GM19239 (cell line): ENCODE measurements around the gene GPR108.
"Not testable (repeated sequence)": the region's sequence is repeated elsewhere in the genome, so short reads cannot be mapped to it uniquely, and the experiment has no call there.

Source experiments
- DNase-seq: peaks from one replicate; pipeline ENCODE4 v3.0.0; 2011; ENCODE audit warnings: low spot score; ENCODE audit not compliant: insufficient read length
- FAIRE-seq: peaks from 2 replicates; lab custom pipeline; 2011; peaks lifted over from hg19 to GRCh38; lab: Jason Lieb, UNC

GPR108 gene

DNA sequence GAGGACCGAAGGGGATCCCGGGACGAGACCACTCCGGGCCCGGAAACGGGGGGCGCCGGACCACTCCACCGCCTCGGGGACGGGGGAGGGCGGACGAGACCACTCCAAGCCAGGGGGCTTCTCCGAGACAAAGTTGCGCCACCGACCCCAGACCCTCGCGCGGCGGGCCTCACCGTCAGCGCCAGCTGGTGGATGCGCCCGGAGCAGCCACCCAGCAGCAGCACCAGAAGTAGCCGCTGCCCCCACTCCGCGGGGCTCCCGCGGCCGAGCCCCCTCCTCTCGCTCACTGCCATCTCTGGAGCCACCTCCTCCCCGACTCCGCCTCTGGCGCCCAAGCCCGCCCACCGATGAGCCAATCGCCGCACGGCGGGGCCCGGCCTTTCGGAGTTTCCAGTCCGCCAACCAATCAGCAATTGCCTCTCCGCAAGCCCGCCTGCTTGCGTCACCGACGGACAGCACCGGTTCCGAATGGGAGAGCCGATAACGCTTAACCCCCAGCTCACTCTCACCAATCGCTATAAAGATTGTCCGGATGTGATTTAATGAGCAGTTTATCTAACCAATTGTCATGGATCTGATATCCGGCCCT is at the start of gene GPR108:
Gene GPR108, minus strand, starts transcription at position 297 of the 589 bp plus-strand sequence. Its CDS starts 4 bp downstream, at position 293.
- FAIRE-seq (no peak), DNase-seq (peak; percentile 96)

DNA sequence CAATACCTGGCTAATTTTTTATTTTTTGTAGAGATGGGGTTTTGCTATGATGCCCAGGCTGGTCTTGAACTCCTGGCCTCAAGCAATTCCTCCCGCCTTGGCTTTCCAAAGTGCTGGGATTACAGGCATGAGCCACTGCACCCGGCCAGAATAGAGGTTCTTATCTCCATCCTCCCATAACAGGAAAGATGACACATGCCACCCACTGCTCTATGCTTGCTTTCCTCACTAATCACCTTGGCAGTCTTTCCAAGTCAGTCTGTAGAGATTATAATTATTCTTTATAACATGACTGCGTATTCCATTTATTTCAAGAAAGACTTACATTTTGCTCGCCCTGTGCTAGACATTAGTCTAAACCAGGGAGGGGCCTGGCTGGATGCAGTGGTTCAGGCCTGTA is 41.8 kb upstream of the GPR108 start:
- DNase-seq: no peak
- no peak for FAIRE-seq

DNA sequence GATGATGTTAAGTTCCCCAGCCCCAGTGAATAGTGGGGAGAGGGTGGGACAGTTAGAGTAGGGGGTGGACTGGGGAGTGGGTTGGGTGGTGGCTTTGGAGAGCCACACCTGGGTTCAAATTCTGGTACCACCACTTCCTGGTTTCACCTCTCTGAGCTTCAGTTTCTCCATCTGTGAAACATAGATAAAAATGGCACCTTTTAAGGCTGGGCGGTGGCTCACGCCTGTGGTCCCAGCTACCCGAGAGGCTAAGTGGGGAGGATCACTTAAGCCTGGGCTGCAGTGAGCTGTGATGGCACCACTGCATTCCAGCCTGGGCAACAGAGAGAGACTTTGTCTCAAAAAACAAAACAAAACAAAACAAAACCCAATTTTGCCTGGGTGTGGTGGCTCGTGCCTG is 41.0 kb upstream of the GPR108 start:
- FAIRE-seq: peak; percentile 86
- DNase-seq: no peak

DNA sequence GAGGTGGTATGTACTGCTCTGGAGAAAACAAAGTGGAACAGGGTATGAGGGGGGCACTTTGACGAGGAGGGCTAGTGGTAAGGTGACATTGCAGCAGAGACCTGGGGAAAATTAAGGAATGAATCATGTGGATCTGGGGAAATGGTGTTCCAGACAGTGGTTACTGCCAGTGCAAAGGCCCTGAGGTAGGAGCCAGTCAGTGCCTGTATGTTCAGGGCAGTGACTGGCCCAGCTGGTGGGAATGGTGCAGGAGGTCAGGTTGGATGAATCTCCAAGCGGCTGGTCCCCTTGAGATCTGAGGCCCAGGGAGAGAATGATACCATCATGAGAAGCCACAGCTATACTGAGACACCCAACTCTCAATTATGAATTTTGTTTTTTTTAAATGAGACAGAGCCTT is 40.1 kb upstream of the GPR108 start:
- DNase-seq (no peak), FAIRE-seq (no peak)

DNA sequence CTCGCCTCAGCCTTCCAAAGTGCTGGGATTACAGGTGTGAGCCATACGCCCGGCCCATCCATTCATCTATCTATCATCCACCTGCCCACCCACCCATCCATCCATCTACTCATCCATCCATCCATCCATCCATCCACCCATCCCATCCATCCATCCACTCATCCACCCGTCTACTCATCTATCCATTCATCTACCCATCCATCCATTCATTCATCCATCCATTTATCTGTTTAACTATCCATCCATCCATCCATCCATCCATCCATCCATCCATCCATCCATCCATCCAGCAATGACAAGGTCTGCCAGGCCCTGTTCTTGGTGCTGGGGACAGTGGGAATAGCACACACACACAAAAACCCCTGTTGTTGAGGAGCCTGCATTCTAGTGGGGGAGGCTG is 39.6 kb upstream of the GPR108 start:
- FAIRE-seq: no peak
- no peak for DNase-seq

DNA sequence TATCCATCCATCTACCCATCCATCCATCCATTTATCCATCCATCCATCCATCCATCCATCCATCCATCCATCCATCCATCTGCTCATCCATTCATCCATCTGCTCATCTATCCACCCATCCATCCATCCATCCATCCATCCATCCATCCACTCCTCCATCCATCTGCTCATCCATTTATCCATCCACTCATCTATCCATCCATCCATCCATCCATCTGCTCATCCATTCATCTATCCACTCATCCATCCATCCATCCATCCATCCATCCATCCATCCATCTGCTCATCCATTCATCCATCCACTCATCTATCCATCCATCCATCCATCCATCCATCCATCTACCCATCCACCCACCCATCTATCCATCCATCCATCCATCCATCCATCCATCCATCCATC is 38.7 kb upstream of the GPR108 start:
- FAIRE-seq, DNase-seq: not testable (repeated sequence)

DNA sequence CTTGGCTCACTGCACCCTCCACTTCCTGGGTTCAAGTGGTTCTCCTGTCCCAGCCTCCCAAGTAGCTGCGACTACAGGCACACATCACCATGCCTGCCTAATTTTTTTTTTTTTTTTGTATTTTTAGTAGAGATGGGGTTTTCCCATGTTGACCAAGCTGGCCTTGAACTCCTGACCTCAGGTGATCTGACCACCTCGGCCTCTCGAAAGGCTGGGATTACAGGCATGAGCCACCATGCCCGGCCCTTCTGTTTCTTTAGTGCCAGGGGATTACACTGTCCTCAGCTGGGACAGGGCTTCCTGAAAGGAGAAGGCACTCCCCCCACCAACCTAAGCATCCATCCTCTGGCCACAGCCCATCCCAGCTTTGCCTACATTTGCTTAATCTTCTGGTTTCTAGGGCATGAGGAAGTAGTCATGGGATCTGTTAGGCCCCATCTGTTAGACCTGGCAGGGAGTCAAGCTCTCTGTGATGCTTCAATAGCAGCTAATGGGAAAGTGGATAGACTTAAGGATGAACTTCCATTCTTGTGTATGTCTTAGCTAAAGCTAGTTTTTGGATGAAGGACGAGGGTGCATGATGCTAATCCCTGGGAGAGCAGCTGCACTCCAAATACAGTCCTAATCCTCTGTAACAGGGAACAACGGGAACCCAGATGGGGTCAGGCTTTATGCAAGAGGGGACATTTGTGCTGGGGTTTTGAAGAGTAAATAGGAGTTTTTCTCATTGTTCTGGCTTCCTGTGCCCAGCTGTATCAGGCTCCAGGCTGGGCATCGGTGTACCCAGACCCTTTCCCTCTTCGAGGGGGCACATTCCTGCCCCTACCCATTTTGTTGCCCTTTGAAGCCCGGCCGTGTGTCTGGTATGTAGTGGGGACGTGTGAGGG is 37.7 kb upstream of the GPR108 start:
- DNase-seq: no peak
- no peak for FAIRE-seq

DNA sequence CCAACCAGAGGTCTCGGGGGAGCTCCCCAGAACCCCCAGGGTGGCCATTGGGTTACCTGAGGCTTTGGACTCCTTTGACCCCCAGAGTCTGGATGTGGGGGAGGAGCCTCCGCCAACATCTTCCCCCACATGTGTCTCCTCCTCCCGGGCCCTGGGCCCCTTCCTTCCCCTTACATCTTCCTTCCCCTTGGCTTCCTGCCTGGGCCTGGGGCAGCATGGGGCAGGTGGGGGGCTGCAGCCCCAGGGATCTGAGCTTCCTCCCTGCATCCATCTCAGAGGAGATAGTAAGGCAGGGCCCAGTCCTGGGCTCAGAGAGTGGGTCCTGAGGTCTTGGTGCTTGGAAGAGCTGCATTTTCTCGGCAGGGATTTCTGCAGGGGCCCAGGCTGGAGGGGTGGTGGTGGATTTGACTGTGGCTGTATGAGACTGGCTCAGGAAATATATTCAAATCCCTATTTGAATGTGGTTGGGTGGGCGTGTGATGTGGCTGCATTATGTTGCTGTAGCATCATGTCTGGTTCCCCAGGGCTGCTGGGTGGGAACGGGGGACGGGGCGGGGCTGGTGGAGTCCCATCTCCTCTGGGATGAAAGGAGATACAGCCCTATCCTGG is 36.0 kb upstream of the GPR108 start:
- peak; percentile 38 for DNase-seq
- FAIRE-seq: peak; percentile 87

DNA sequence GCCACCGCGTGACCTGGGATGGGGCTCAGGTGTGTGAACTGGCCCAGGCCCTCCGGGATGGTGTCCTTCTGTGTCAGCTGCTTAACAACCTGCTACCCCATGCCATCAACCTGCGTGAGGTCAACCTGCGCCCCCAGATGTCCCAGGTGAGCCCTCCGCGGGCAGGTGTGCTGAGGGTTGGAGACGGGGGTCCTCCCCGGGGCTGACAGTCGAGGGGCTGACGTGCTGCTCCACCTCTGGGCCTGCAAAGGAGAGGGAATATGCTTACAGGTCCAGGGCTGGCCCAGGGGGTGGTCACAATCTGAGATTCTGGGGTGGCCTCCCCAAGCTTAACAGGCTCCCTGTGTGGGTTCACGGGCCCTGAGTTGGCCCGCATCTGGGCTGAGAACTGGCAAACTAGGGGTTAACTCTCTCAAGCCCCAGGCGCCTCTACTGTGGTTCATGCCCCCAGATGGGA is 35.5 kb upstream of the GPR108 start:
- no peak for FAIRE-seq
- no peak for DNase-seq

DNA sequence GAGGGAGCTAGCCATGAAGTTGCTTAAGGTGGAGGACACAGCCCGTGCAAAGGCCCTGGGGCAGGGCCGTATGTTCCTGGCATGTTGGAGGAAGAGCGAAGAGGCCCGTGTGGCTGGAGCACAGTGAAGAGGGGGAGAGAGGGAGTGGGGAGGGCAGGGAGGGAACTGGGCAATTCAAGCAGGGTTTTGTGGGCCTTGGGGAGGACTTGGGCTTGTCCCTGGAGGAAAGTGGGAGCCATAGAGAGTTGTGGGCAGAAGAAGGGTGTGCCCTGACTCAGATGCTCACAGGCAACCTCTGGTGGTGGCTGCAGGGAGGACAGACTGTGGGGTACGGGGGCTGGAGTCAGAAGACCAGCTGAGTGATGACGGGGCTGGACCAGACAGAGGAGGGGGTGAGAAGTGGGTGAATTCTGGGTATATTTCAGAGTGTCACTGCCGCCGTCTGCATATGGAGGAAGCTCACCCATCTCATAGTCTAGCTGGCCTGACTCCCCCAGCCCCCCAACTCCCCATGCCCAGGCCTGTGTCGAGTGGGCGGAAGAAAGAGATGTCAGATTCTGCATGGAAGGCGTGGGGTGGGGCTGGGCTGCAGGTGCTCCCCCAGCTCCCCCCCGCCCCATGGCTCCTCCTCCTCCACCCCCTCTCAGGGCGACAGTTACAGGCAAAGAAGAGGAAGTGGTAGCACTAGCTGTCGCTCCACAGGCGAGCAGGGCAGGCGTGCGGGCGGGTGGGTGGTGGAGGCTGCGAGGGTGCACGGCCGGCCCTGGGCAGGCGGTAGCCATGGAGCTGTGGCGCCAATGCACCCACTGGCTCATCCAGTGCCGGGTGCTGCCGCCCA is 34.9 kb upstream of the GPR108 start, which contains the start of gene VAV1:
Gene VAV1, plus strand, starts transcription at position 681 of the 838 bp plus-strand sequence. Its CDS starts 100 bp downstream, at position 781.
- peak; percentile 84 for FAIRE-seq

DNA sequence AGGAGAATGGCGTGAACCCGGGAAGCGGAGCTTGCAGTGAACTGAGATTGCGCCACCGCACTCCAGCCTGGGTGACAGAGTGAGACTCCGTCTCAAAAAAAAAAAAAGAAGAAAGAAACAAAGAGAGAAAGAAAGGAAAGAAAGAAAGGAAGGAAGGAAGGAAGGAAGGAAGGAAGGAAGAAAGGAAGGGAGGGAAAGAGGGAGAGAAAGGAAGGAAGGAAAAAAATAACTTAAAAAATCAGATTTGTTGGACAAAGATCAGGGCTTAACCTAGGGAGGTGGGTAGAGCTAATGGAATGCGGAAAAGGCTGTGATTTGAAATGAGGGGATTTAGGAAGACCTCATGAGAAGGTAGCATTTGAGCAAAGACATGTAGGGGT is 34.3 kb upstream of the GPR108 start:
- DNase-seq, FAIRE-seq: not testable (repeated sequence)

More for the DNA sequence above, 34.9 kb upstream of the GPR108 start, which contains the start of gene VAV1:
- peak; percentile 83 for DNase-seq

DNA sequence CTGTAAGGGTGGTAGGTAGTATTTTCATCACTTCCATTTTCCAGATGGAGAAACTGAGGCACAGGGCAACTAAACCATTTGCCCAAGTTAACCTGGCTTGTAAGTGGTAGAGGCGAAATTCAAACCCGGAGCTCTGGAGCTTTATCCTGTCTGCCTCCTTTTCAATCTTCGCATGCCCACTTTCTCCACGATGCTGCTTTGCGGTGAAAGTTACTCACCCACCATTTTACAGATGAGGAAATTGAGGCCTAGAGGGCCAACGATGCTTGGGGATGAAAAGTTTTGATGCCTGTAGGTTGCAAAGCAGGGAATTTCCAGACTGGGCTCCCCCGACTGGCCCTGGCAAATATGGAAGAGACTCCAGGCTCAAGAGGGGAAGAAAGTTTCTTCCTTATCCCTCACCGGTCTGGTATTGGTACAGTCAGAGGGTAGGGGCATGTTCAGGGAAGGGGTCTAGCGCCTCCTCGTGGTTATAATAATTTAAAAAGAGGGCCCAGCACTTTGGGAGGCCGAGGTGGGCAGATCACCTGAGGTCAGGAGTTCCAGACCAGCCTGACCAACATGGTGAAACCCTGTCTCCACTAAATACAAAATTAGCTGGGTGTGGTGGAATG is 31.7 kb upstream of the GPR108 start:
- FAIRE-seq (no peak), DNase-seq (no peak)

DNA sequence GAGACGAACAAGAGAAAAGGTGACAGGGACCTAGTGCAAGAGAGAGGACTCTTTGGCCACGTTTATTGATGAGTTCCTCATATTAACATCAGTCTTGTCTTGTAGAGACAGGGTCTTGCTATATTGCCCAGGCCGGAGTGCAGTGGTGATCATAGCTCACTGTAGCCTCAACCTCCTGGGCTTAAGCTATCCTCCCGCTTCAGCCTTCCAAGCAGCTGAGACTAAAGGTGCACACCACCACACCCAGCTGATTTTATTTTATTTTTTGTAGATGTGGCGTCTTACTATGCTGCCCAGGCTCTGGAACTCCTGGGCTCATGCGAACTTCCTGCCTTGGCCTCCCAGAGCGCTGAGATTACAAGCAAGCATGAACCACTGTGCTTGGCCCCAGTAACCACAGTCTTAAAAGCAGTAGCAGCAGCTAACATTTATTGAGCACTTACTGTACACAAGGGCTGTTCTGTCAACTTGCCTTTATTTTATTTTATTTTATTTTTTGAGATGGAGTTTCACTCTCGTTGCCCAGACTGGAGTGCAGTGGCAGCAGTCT is 30.9 kb upstream of the GPR108 start:
- FAIRE-seq: no peak
- no peak for DNase-seq

DNA sequence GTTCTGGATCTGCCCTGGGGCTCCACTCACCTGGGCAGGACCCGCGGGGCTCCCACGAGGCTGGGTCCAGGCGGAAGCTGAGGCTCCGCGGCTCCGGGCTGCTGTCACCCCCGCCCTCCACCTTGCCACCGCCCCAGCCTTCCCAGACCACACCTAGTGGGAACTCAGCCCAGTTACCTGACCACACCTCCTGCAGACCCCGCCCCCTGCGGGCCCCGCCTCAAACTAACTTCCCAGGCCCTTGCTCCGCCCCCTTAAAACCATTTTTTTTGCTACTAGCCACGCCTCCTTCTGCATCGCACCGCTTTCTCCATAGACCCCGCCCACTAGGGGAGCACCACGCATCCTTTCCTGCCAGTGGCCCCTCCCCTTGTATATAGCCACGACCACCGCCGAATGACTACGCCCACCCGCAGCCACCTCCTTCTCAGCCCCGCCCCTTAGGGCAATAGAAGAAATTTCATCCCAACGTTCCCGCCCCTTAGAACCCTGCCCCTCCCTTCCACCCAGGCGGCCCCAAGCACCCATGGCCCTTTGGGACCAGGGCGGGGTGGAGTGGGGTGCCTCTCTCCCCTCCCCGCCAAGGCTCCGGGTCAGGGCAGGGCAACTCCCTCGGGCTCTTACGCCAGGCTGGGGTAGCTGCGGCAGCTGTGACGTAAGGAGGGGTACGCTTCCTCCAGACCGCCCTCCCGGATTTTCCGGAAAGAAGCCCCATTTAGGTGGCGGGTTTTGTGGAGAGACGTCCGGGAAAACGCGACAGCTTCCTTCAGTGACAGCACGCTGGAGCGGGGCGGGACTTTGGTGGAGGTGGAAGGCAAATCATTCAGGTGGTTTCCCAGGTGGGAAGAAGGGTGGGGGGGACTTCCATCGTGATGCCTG is 30.2 kb upstream of the GPR108 start, which contains the start of gene SH2D3A:
Gene SH2D3A, minus strand, starts transcription at position 79 of the 879 bp plus-strand sequence. CDS start 3,687 bp downstream, outside the sequence.
- DNase-seq: peak; percentile 75
- FAIRE-seq: peak; percentile 94

DNA sequence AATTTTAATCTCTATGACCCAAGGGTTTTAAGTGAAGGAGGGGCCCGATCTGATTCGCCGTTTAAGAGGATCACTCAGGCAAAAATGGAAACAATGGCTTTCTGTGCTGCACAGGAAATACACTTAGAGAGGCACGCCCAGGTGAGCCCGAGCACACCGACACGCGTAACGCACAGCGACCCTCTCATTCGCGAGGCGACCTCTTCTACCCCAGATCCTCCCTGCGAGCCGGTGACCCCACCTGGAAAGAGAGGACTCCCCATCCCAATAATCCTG is 29.6 kb upstream of the GPR108 start:
- FAIRE-seq: no peak
- no peak for DNase-seq

DNA sequence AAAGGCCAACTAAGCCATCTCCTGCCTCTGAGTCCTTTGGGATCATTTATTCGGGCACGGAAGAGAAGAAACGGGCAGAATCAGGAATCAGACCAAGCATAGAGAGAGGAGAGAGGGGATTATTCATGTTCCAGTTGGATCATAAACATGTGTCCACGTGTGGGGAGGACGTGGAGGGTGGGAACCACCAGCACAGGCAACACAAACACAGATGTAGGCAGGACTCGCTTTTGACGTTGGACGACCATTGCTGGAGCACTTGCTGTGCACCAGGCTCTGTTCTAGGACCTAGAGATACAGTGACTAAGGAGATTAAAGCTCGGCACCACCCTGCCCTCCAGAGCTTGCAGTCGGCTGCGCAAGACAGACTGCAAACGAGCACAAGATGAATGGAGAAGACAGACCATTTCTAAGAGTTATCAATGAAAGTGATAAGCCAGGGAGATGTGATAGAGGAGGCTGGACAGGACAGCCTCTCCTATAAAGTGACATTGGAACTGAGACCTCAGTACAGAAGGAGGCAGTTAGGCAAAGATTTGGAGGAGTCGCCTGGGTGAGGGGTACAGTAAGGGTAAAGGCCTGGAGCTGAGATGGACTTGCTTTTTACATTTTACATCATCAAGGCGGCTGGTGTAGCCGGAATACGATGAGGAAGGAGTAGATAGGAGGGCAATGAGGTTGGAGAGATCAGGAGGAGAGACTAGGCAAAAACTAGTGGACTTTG is 29.1 kb upstream of the GPR108 start:
- DNase-seq (no peak), FAIRE-seq (peak; percentile 33)

DNA sequence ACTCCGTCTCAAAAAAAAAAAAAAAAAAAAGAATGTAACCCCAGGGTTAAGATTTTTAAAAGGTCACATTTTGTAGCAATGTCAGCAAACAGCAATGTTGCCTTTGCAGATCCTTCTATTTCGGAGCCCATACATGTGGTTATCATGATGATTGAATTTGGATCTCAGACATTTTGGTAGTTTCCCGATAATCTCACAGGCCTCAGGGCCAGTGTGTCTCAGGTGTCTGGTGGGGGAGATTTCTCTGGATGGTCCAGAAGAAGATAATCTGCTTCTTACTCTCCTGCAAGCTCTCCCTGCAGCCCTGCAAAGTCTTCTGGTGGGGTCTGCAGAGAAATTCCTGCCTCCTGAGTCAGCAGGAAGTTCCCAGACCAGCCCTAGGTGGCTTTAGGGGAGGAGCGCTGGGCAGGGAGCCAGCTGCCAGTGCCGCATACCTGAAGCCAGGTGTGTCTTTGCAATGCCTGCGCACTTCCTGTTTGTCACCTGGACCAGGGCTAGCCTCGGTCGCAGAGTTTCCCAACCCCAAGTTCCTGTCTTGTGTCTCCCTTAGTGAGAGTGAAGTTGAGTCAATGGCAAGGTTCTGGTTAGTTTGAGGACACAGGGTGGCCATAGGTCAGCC is 28.5 kb upstream of the GPR108 start:
- no peak for DNase-seq

More for the DNA sequence above, 28.5 kb upstream of the GPR108 start:
- FAIRE-seq: no peak
